GM19397 (cell line): ENCODE data around the gene AKAP13.
"Not testable (repeated sequence)": the region's sequence is repeated elsewhere in the genome, so short reads cannot be mapped to it uniquely, and the experiment has no call there.

Source experiments
- ATAC-seq: cut with Tn5 transposase; IDR thresholded peaks from one replicate; pipeline ENCODE4 v1.9.1; 2021; ENCODE audit warnings: mild to moderate bottlenecking, moderate library complexity; ENCODE audit not compliant: unreplicated experiment

Gene AKAP13

DNA sequence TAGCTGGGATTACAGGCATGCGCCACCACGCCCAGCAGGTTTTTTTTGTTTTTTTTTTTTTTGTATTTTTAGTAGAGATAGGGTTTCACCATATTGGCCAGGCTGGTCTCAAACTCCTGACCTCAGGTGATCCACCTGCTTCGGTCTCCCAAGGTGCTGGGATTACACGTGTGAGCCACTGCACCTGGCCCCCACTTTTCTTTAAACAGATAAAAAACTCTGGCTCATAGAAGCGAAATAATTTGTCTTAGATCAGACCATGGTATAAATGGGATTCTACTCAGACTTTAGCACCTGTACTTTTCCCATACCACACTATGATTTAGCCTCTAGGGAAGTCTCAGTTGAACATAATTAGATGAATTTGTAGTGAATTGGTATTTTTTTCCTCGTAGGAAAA lies 182.4 kb downstream of the AKAP13 start:
- ATAC-seq = no peak

DNA sequence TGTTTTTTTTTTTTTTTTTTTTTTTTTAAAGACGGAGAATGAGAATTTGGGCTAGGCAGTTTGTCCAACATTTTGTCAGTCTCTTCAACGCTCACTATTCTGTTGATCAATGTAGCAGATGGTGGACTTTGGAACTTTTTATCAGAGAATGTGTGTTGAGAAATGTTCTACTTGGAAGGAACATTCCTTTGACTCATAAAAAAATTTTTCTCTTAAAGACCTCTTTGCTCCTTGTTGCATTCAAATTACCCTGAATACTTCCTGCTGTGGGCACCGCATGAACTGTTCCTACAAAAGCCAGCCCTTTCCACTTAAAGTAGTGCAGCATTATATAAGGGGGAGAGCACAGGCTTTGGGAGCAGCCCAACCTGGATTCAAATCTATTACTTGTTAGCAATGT lies 182.9 kb downstream of the AKAP13 start:
- ATAC-seq = no peak

DNA sequence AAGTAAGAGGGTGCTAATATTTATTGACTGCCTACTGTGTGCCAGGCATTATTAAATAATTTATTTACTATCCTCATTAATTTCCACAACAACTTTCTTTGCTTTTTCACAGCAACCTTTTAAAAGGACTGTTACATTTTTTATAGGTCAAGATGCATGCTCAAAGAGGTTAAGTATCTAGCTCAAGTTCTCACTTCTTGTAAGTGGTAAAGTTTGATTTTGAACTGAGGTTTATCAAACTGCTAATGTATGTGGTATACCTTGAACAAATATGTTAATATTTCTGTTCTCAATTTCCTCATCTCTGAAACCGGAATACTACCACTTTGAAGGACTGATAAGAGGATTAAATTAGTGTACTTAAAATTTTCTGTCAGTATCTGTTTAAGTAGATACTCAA lies 183.3 kb downstream of the AKAP13 start:
- no peak for ATAC-seq

- no peak for ATAC-seq
These were observed 184.3 kb downstream of the AKAP13 start for GRCh38 chr15:85564686-85565085.

- no peak for ATAC-seq
These were observed 187.9 kb downstream of the AKAP13 start for GRCh38 chr15:85568261-85568808.

DNA sequence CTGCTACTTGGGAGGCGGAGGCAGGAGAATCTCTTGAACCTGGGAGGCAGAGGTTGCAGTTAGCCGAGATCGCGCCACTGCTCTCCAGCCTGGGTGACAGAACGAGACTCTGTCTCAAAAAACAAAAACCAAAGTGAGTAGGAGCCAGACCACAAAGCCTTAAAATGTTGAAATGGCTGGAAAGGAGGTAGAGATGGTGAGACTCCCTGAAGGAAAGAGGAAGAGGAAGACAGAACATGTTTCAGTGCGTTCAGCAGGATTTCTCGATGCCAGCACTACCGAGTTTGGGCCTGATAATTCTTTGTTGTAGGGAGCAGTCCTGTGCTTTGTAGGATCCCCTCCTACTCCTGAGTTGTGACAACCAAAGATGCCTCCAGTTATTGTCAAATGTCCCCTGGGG lies 189.9 kb downstream of the AKAP13 start:
- no peak for ATAC-seq

DNA sequence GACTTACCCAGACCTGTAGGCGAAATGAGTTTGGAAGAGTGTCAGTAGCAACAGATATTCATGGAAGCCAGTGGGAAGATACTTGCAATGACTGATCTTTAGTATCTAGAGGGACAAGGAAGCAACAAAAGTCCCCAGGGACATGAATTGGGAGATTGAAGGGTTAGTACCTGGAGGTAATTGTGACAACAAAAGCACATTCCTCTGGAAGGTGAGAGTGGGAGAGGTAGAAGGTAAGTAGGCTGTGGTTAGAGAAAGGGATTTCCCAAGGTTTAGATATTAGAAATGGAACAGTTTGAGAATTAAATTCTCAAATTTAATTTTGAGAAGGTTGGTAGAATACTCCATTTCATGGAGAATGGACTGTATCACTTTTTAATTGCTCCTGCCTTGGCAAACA lies 191.4 kb downstream of the AKAP13 start:
- ATAC-seq = no peak

GRCh38 chr15:85576392-85576791 lies 196.0 kb downstream of the AKAP13 start:
- ATAC-seq = no peak

GRCh38 chr15:85578941-85579701 lies 198.7 kb downstream of the AKAP13 start:
- ATAC-seq = no peak

DNA sequence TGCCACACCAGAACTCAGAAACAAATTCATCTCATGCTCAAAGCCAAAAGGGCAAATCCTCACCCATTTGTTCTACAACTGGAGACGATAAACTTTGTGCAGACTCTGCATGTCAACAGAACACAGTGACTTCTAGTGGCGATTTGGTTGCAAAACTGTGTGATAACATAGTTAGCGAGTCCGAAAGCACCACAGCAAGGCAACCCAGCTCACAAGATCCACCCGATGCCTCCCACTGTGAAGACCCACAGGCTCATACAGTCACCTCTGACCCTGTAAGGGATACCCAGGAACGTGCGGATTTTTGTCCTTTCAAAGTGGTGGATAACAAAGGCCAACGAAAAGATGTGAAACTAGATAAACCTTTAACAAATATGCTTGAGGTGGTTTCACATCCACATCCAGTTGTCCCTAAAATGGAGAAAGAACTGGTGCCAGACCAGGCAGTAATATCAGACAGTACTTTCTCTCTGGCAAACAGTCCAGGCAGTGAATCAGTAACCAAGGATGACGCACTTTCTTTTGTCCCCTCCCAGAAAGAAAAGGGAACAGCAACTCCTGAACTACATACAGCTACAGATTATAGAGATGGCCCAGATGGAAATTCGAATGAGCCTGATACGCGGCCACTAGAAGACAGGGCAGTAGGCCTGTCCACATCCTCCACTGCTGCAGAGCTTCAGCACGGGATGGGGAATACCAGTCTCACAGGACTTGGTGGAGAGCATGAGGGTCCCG lies 199.7 kb downstream of the AKAP13 start:
- ATAC-seq = no peak

DNA sequence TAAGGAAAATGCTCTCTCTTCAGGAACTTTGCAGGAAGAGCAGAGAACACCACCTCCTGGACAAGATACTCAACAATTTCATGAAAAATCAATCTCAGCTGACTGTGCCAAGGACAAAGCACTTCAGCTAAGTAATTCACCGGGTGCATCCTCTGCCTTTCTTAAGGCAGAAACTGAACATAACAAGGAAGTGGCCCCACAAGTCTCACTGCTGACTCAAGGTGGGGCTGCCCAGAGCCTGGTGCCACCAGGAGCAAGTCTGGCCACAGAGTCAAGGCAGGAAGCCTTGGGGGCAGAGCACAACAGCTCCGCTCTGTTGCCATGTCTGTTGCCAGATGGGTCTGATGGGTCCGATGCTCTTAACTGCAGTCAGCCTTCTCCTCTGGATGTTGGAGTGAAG lies 200.5 kb downstream of the AKAP13 start:
- no peak for ATAC-seq

GRCh38 chr15:85581495-85581894 lies 201.1 kb downstream of the AKAP13 start:
- ATAC-seq = no peak

- ATAC-seq = peak; percentile 41
These were observed 202.0 kb downstream of the AKAP13 start for GRCh38 chr15:85582131-85583079.

GRCh38 chr15:85583442-85583841 lies 203.0 kb downstream of the AKAP13 start:
- no peak for ATAC-seq

GRCh38 chr15:85583923-85584390 lies 203.6 kb downstream of the AKAP13 start:
- peak; percentile 54 for ATAC-seq

DNA sequence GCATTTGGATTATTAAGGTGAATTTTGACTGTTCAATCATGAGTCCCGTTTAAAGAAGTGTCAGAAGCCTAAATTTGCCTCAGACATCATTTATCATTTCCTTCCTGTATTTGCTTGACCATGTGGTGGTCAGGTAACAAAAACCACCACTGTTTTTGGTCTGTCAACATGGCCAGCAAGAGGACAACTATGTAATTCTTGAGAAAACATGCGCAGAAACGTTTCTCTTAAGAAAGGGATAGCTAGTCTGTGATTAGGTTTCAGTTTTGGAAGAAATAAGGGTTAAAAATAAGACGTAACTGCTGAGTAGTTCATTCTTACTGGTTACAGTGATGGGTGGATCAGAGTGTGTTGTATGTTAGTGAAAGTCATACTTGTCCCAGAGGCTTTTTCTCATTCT lies 204.5 kb downstream of the AKAP13 start:
- ATAC-seq = no peak

GRCh38 chr15:85586196-85586595 lies 205.8 kb downstream of the AKAP13 start:
- not testable (repeated sequence) for ATAC-seq

DNA sequence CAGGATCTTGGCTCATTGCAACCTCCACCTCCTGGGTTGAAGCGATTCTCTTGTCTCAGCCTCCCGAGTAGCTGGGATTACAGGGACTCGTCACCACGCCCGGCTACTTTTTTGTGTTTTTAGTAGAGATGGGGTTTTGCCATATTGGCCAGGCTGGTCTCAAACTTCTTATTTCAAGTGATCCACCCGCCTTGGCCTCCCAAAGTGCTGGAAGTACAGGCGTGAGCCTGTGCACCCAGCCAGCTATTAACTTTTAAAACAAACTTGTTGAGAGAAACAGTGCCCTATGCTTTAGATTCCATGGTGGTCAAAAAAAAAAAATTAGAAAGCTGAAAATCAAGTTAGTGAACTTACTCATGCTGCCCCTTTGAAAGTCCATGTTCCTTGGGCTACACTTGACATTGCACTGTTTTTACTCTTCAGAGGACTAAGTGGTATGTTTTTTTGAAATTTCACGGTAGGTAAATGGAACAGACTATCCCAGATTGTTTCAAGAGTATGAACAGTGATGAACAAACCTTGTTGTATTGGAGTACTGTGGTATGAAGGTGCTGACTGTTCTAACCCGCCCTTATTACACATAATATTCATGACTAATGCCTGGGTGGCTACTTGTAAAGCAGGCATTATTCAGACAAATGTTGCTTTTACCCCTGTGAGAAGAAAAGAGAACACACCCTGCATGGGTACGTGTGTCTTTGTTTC lies 207.5 kb downstream of the AKAP13 start:
- no peak for ATAC-seq

DNA sequence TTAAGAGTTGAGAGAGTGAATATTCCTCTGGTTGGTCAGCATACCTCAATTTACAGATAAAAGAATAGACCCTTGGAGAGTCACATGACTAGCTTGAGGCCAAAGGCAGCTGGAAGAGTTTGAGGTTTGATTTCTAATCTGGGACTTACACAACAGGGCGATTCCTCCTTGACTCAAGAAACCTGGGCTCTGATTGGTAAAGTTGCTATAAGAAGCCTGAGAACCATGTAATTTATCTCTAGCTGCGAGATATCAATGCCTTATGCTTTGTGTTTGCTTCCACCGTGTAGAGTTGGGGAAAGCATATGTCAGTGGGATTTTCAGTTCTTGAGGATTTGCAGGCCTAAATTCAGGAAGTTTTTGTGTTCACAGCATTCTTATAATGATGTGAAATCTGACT lies 208.3 kb downstream of the AKAP13 start:
- ATAC-seq = no peak

- ATAC-seq = no peak
These were observed 209.4 kb downstream of the AKAP13 start for GRCh38 chr15:85589851-85590250.
